MM.1S (cell line): ENCODE data around the gene SERPINA3.

Source experiments
- EZH2 ChIP-seq: fragments of 300-600 bp; sonication (generic); optimal IDR thresholded peaks from 2 replicates; pipeline ENCODE3; 2017; ENCODE audit warnings: low read depth, mild to moderate bottlenecking, antibody characterized with exemption, low read length, mixed read lengths
- EZH2phosphoT487 ChIP-seq: fragments of 300-600 bp; sonication (generic); IDR thresholded peaks from 2 replicates; pipeline ENCODE4 v1.6.1; 2018; ENCODE audit warnings: antibody characterized with exemption, low read length
- TF ChIP-seq, protein P1 (sequence below): fragments of 300-600 bp; sonication (generic); IDR thresholded peaks from 2 replicates; pipeline ENCODE4 v1.5.1; 2016; ENCODE audit warnings: antibody characterized with exemption, low read length, mixed read lengths

- TF ChIP-seq, protein P1, sequence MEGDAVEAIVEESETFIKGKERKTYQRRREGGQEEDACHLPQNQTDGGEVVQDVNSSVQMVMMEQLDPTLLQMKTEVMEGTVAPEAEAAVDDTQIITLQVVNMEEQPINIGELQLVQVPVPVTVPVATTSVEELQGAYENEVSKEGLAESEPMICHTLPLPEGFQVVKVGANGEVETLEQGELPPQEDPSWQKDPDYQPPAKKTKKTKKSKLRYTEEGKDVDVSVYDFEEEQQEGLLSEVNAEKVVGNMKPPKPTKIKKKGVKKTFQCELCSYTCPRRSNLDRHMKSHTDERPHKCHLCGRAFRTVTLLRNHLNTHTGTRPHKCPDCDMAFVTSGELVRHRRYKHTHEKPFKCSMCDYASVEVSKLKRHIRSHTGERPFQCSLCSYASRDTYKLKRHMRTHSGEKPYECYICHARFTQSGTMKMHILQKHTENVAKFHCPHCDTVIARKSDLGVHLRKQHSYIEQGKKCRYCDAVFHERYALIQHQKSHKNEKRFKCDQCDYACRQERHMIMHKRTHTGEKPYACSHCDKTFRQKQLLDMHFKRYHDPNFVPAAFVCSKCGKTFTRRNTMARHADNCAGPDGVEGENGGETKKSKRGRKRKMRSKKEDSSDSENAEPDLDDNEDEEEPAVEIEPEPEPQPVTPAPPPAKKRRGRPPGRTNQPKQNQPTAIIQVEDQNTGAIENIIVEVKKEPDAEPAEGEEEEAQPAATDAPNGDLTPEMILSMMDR, result no peak
- no peak for TF ChIP-seq EZH2
- no peak for TF ChIP-seq EZH2phosphoT487
These were observed 43.9 kb downstream of the SERPINA3 start for GRCh38 chr14:94656043-94656442.
